HepG2 (cell line): Measurements from ENCODE around the gene RANGRF. TPM values are rescaled to one million over a fixed set of nuclear protein-coding genes. Genes with fewer than 3 reads are reported as not detected.

Experiments used
- ATAC-seq: fragments of 200-7000 bp; cut with Tn5 transposase; 3 replicates; pipeline ENCODE4 v1.9.1; 2020; ENCODE audit warnings: mild to moderate bottlenecking, moderate library complexity
- BruUV-seq: library from RNA; stranded (reverse); fragments of 400-500 nt; replicated peaks from 2 replicates; lab custom pipeline; 2021; lab: Mats Ljungman, UMichigan
- CTCF ChIA-PET: fragments of 300-600 bp; formaldehyde crosslinking; extraction: SDS; loops from one replicate; lab custom pipeline; 2021; ENCODE audit warnings: low total read pairs, inconsistent platforms, low intra/inter-chr PET ratio; lab: Yijun Ruan, JAX
- POLR2A ChIA-PET: fragments of 350-600 bp; sonication (Branson Sonifier 250); formaldehyde crosslinking; loops from one replicate; lab custom pipeline; 2020; ENCODE audit warnings: antibody characterized with exemption, inconsistent platforms; lab: Yijun Ruan, JAX
- DNase-seq: peaks from one replicate; pipeline ENCODE4 v3.0.0-alpha.2; 2015; ENCODE audit warnings: low spot score
- FAIRE-seq: peaks from 3 replicates; lab custom pipeline; 2011; peaks lifted over from hg19 to GRCh38; lab: Jason Lieb, UNC
- H2AFZ ChIP-seq: one replicate; pipeline ENCODE4 v1.6.1; 2011; ENCODE audit warnings: low read length, inconsistent platforms
- H3K27ac ChIP-seq: fragments of 300-600 bp; 3 replicates; pipeline ENCODE4 v1.8.0; 2011; ENCODE audit warnings: mixed run types, mild to moderate bottlenecking, mixed read lengths, low read length, inconsistent platforms; ENCODE audit not compliant: insufficient read depth; ENCODE audit errors: extremely low read length
- H3K27me3 ChIP-seq, 2 experiments: fragments of 200-600 bp in 1 of 2; 2 replicates in 1 of 2; 3 replicates in 1 of 2; pipeline versions ENCODE4 v1.6.0 to v1.8.0; 2011; ENCODE audit warnings: low read length in 2 of 2, mild to moderate bottlenecking in 2 of 2, moderate library complexity in 2 of 2, inconsistent platforms in 1 of 2; ENCODE audit not compliant: insufficient read depth in 2 of 2, control insufficient read depth in 1 of 2
- H3K36me3 ChIP-seq, 2 experiments: fragments of 200-600 bp in 1 of 2; replicated peaks in 1 of 2; 2 replicates in 1 of 2; 3 replicates in 1 of 2; pipeline versions ENCODE4 v1.5.1 to v1.8.0; 2011; ENCODE audit warnings: low read length in 2 of 2, inconsistent platforms in 1 of 2; ENCODE audit not compliant: insufficient read depth in 2 of 2, control insufficient read depth in 1 of 2
- H3K4me1 ChIP-seq: 2 replicates; pipeline ENCODE4 v1.5.1; 2012; ENCODE audit warnings: low read length, inconsistent platforms; ENCODE audit not compliant: insufficient read depth
- H3K4me2 ChIP-seq: 2 replicates; pipeline ENCODE4 v1.6.0; 2011; ENCODE audit warnings: low read depth, low read length, inconsistent platforms
- H3K4me3 ChIP-seq, 3 experiments: fragments of 200-600 bp in 1 of 3; sonication (generic), shearing (Covaris generic) in 1 of 3; replicated peaks in 1 of 3; 2 replicates each; pipeline ENCODE4 v1.5.1; 2011 to 2016; ENCODE audit warnings: low read length in 3 of 3, inconsistent platforms in 2 of 3, low read depth in 2 of 3, mild to moderate bottlenecking in 2 of 3, control low read depth in 1 of 3, mixed read lengths in 1 of 3; ENCODE audit not compliant: insufficient read depth in 1 of 3
- H3K79me2 ChIP-seq: one replicate; pipeline ENCODE4 v1.6.1; 2011; ENCODE audit warnings: low read length, inconsistent platforms; ENCODE audit not compliant: insufficient read depth
- H3K9ac ChIP-seq: 2 replicates; pipeline ENCODE4 v1.6.0; 2011; ENCODE audit warnings: mild to moderate bottlenecking, low read depth, low read length, inconsistent platforms; ENCODE audit not compliant: insufficient read depth
- H3K9me3 ChIP-seq: 2 replicates; pipeline ENCODE4 v1.5.1; 2012; ENCODE audit warnings: mild to moderate bottlenecking, low read length
- H4K20me1 ChIP-seq: 2 replicates; pipeline ENCODE4 v1.6.0; 2011; ENCODE audit warnings: inconsistent platforms, mild to moderate bottlenecking, low read length, moderate library complexity; ENCODE audit not compliant: insufficient read depth
- BRD4 ChIP-seq: sonication (generic); formaldehyde crosslinking; IDR thresholded peaks from 2 replicates; pipeline ENCODE4 v1.4.0; 2020; ENCODE audit warnings: missing genetic modification reagents
- MEIS2 ChIP-seq: sonication (generic); formaldehyde crosslinking; IDR thresholded peaks from 2 replicates; pipeline ENCODE4 v1.9.0; 2021; ENCODE audit warnings: mild to moderate bottlenecking, missing genetic modification reagents
- NFE2 ChIP-seq: sonication (generic); formaldehyde crosslinking; IDR thresholded peaks from 2 replicates; pipeline ENCODE4 v1.4.0; 2020; ENCODE audit warnings: missing genetic modification reagents
- NFYC ChIP-seq: IDR thresholded peaks from 2 replicates; pipeline ENCODE4 v1.6.1; 2016; ENCODE audit warnings: missing genetic modification reagents, missing compliant biosample characterization
- PPARG ChIP-seq: conservative IDR thresholded peaks from 2 replicates; pipeline ENCODE4 v1.6.1; 2016; ENCODE audit warnings: missing biosample characterization, missing genetic modification reagents
- SMARCC2 ChIP-seq: fragments of 450-650 bp; IDR thresholded peaks from 2 replicates; pipeline ENCODE4 v1.6.1; 2017; ENCODE audit warnings: antibody characterized with exemption, mild to moderate bottlenecking
- ZBTB20 ChIP-seq: sonication (generic); formaldehyde crosslinking; IDR thresholded peaks from 2 replicates; pipeline ENCODE4 v1.8.1; 2023; ENCODE audit warnings: missing genetic modification reagents, low read depth, mild to moderate bottlenecking, borderline replicate concordance
- ZNF24 ChIP-seq: fragments of 450-650 bp; IDR thresholded peaks from 2 replicates; pipeline ENCODE4 v1.6.1; 2017; ENCODE audit warnings: antibody characterized with exemption, mild to moderate bottlenecking
- ZNF558 ChIP-seq: sonication (generic); formaldehyde crosslinking; IDR thresholded peaks from 2 replicates; pipeline ENCODE4 v1.9.0; 2022; ENCODE audit warnings: mild to moderate bottlenecking, missing genetic modification reagents, borderline replicate concordance
- WGBS: methylation state at CpG from one replicate; pipeline ENCODE4 v1.1.6; 2017; ENCODE audit warnings: low lambda C conversion rate; 5-methylcytosine and 5-hydroxymethylcytosine counted together
- in situ Hi-C: cut with HindIII; loops from 2 replicates; pipeline ENCODE4 v1.10.0; 2017; ENCODE audit warnings: low pct_unique_long_range_greater_than_20kb; ENCODE audit not compliant: extremely low pct_ligation_motif_present
- intact Hi-C: fragments of 100-400 bp; cut with micrococcal nuclease; formaldehyde crosslinking; loops from one replicate; pipeline ENCODE4 v1.10.0; 2022; ENCODE audit not compliant: unreplicated experiment
- polyA plus RNA-seq, 8 experiments: library from polyadenylated mRNA; depleted of rRNA in 3 of 8; stranded (reverse) in 7 of 8; unstranded in 1 of 8; fragments of >200 nt; fragmentation: Illumina TruSeq in 4 of 8; extraction: Trizol in 4 of 8; gene quantifications; 2 replicates each; pipeline versions ENCODE4 v1.2.1 to v1.2.3, GENCODE V29; 2011 to 2016; ENCODE audit warnings: low read depth in 4 of 8, missing spikeins in 1 of 8, mixed read lengths in 1 of 8; ENCODE audit not compliant: insufficient read depth in 1 of 8
- total RNA-seq, 5 experiments: library from RNA; depleted of rRNA; stranded (reverse); fragments of >200 nt; fragmentation: Illumina TruSeq; extraction: Trizol; gene quantifications; 2 replicates each; pipeline ENCODE4 v1.2.3, GENCODE V29; 2016; ENCODE audit warnings: low read depth in 1 of 5
- TF ChIP-seq, protein P1 (sequence below): IDR thresholded peaks from 2 replicates; pipeline ENCODE4 v1.6.1; 2016; ENCODE audit warnings: control low read depth
- TF ChIP-seq, protein P2 (sequence below): sonication (generic); formaldehyde crosslinking; IDR thresholded peaks from 2 replicates; pipeline ENCODE4 v1.5.0; 2020; ENCODE audit warnings: mild to moderate bottlenecking, missing genetic modification reagents, borderline replicate concordance

Gene RANGRF
- total and polyA plus RNA-seq, 2 of the 13 experiments (the other 11 are each of a cell fraction or from before 2014, with no cell fraction given): 18.6 to 40.7 TPM

DNA sequence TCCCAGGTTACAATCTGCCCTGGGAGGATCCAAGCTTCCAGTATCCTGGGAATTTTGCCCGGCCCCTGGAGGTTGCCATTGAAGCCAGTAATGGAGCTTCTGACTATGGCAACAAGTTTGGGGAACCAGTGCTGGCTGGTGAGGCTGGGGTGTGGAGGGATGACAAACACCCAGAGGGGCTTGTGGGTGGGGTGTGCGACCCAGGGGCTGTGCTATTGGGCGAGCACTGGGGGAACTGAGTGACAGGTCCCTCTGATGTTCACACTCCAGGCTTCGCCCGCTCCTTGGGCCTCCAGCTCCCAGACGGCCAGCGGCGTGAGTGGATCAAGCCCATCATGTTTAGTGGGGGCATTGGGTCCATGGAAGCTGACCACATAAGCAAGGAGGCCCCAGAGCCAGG, 30.7 kb upstream of the RANGRF start:
- BruUV-seq: no TSS peak
- H3K9ac ChIP-seq: no peak overlapping the region
- peaks cover 30 to 76% of the 10 kb centered on the region in 2 experiments for H3K36me3 ChIP-seq
- ChIA-PET POLR2A (interaction anchor here (0.6 kb wide), 1 partner anchor 36 kb away, joined by 3 read pairs; no protein-coding TSS in a partner anchor), CTCF (no interaction called here)
- intact Hi-C loops (no loop called here), in situ Hi-C loops (no loop called here)
- no peaks in the 10 kb centered on the region for H3K4me1 ChIP-seq
- no peaks in the 10 kb centered on the region for H4K20me1 ChIP-seq
- ATAC-seq (no peak), FAIRE-seq (no peak), DNase-seq (no peak)
- 92% methylated on average over 8 of the region's 8 CpGs for WGBS
- H3K4me3 ChIP-seq: no peak overlapping the region
- H3K27ac ChIP-seq: no peak overlapping the region
- no peak for TF ChIP-seq ZNF558
- TF ChIP-seq SMARCC2: no peak
- no peak for TF ChIP-seq BRD4 (CRISPR knock-in tag)
- TF ChIP-seq NFE2 (CRISPR knock-in tag): no peak
- TF ChIP-seq ZBTB20: no peak
- no peak for TF ChIP-seq MEIS2 (CRISPR knock-in tag)
- no peak for TF ChIP-seq PPARG (CRISPR knock-in tag)
- TF ChIP-seq NFYC: no peak
- no peak for TF ChIP-seq ZNF24
- TF ChIP-seq, protein P1, sequence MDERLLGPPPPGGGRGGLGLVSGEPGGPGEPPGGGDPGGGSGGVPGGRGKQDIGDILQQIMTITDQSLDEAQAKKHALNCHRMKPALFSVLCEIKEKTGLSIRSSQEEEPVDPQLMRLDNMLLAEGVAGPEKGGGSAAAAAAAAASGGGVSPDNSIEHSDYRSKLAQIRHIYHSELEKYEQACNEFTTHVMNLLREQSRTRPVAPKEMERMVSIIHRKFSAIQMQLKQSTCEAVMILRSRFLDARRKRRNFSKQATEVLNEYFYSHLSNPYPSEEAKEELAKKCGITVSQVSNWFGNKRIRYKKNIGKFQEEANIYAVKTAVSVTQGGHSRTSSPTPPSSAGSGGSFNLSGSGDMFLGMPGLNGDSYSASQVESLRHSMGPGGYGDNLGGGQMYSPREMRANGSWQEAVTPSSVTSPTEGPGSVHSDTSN (CRISPR knock-in tag): no peak
- TF ChIP-seq, protein P2, sequence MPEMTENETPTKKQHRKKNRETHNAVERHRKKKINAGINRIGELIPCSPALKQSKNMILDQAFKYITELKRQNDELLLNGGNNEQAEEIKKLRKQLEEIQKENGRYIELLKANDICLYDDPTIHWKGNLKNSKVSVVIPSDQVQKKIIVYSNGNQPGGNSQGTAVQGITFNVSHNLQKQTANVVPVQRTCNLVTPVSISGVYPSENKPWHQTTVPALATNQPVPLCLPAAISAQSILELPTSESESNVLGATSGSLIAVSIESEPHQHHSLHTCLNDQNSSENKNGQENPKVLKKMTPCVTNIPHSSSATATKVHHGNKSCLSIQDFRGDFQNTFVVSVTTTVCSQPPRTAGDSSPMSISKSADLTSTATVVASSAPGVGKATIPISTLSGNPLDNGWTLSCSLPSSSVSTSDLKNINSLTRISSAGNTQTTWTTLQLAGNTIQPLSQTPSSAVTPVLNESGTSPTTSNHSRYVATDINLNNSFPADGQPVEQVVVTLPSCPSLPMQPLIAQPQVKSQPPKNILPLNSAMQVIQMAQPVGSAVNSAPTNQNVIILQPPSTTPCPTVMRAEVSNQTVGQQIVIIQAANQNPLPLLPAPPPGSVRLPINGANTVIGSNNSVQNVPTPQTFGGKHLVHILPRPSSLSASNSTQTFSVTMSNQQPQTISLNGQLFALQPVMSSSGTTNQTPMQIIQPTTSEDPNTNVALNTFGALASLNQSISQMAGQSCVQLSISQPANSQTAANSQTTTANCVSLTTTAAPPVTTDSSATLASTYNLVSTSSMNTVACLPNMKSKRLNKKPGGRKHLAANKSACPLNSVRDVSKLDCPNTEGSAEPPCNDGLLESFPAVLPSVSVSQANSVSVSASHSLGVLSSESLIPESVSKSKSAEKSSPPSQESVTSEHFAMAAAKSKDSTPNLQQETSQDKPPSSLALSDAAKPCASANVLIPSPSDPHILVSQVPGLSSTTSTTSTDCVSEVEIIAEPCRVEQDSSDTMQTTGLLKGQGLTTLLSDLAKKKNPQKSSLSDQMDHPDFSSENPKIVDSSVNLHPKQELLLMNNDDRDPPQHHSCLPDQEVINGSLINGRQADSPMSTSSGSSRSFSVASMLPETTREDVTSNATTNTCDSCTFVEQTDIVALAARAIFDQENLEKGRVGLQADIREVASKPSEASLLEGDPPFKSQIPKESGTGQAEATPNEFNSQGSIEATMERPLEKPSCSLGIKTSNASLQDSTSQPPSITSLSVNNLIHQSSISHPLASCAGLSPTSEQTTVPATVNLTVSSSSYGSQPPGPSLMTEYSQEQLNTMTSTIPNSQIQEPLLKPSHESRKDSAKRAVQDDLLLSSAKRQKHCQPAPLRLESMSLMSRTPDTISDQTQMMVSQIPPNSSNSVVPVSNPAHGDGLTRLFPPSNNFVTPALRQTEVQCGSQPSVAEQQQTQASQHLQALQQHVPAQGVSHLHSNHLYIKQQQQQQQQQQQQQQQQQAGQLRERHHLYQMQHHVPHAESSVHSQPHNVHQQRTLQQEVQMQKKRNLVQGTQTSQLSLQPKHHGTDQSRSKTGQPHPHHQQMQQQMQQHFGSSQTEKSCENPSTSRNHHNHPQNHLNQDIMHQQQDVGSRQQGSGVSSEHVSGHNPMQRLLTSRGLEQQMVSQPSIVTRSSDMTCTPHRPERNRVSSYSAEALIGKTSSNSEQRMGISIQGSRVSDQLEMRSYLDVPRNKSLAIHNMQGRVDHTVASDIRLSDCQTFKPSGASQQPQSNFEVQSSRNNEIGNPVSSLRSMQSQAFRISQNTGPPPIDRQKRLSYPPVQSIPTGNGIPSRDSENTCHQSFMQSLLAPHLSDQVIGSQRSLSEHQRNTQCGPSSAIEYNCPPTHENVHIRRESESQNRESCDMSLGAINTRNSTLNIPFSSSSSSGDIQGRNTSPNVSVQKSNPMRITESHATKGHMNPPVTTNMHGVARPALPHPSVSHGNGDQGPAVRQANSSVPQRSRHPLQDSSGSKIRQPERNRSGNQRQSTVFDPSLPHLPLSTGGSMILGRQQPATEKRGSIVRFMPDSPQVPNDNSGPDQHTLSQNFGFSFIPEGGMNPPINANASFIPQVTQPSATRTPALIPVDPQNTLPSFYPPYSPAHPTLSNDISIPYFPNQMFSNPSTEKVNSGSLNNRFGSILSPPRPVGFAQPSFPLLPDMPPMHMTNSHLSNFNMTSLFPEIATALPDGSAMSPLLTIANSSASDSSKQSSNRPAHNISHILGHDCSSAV (CRISPR knock-in tag): no peak
- H3K4me2 ChIP-seq: no peak overlapping the region
- H2AFZ ChIP-seq: no peak overlapping the region
- H3K9me3 ChIP-seq: no peaks in the 10 kb centered on the region
- no peaks in the 10 kb centered on the region for H3K27me3 ChIP-seq
- peaks cover 4% of the 10 kb centered on the region for H3K79me2 ChIP-seq
